NCI-H2029 (cell line): ENCODE measurements around the gene GLIPR2.

ENCODE experiments used
- DNase-seq: peaks from one replicate; lab custom pipeline; 2025; lab: John Stamatoyannopoulos, UW

The GLIPR2 gene

GRCh38 chr9:36194326-36195000 is 57.9 kb downstream of the GLIPR2 start:
- DNase-seq: peak; percentile 13

- DNase-seq: no peak
Observed at GRCh38 chr9:36204906-36205547, 68.5 kb downstream of the GLIPR2 start.

GRCh38 chr9:36207016-36207415 is 70.5 kb downstream of the GLIPR2 start:
- no peak for DNase-seq

- DNase-seq: no peak
Observed at GRCh38 chr9:36207546-36208012, 71.0 kb downstream of the GLIPR2 start.

- no peak for DNase-seq
Observed at GRCh38 chr9:36208521-36209253, 72.2 kb downstream of the GLIPR2 start.

- no peak for DNase-seq
Observed at GRCh38 chr9:36210722-36211121, 74.2 kb downstream of the GLIPR2 start.

GRCh38 chr9:36211510-36211909 is 75.0 kb downstream of the GLIPR2 start:
- DNase-seq: no peak

GRCh38 chr9:36213387-36213786 is 76.9 kb downstream of the GLIPR2 start:
- DNase-seq: no peak
